Stimulated activated CD8-positive, alpha-beta memory T cell treated with anti-CD3 and anti-CD28 coated beads, Interleukin-12 subunit alpha, Interleukin-12 subunit beta, amount 100 ng/mL, for 4 hours (primary cell): ENCODE measurements around the gene KREMEN1.

Experiments
- DNase-seq: peaks from one replicate; pipeline ENCODE4 v3.0.0-alpha.2; 2020; ENCODE audit warnings: low read depth

The KREMEN1 gene

DNA sequence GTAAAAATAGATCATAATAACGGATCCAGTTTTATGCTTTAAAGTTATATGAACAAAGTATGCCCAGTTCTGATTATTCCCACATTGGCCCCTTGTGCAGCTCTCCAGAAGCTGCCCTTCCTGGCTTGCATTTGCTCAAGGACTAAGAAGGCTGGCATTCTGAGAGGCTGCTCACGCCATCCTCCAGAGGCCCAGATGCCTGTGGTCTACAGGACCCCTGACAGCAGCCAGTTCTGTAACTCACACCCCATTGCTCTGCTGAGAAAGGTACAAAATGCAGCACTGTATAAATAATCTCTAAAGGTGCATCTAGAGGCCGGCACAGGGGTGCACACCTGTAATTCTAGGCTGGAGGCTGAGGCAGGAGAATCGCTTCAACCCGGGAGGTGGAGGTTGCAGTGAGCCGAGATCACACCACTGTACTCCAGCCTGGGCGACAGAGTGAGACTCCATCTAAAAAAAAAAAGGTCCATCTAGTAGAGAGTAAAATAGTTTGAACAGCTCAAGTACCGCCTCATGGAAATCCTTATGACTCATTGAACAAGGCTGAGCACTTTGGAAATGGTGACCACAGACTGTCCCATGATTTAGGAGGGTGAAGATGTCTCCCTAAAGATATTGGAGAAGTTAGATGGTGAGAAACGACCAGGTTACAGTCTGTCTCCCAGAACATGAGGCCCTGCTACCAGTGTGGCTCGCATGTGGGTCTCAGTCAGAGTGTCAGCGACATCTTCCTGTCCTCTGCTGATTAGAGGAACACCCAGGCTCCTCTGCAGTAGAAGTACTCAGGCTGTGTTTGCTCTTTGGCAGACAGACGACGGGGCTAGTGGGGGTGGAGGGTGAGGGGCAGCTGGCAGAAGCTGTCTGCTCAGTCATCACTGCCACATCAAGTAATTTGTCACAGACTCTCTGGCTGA, 56.3 kb downstream of the KREMEN1 start:
- DNase-seq, result no peak

DNA sequence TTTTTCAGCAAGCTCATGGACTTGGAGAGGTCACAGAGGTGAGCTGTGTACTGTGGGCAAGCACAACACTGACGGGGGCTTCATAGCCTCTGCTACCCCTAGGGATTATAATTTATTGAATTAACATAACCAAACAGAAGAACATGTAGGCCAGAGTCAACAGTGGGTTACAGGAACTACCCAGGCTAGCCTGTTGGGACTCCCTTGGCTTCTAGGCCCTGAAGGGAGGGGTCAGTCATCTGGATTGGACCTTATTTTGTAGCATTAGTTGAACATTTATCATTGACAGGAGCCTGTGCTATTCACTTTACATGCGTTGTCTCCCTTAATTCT, 56.9 kb downstream of the KREMEN1 start:
- DNase-seq, result no peak

GRCh38 chr22:29130476-29130875, 57.6 kb downstream of the KREMEN1 start:
- no peak for DNase-seq

GRCh38 chr22:29133603-29134133, 60.8 kb downstream of the KREMEN1 start:
- DNase-seq, result no peak

- no peak for DNase-seq
These were observed 61.6 kb downstream of the KREMEN1 start for GRCh38 chr22:29134448-29134847.

DNA sequence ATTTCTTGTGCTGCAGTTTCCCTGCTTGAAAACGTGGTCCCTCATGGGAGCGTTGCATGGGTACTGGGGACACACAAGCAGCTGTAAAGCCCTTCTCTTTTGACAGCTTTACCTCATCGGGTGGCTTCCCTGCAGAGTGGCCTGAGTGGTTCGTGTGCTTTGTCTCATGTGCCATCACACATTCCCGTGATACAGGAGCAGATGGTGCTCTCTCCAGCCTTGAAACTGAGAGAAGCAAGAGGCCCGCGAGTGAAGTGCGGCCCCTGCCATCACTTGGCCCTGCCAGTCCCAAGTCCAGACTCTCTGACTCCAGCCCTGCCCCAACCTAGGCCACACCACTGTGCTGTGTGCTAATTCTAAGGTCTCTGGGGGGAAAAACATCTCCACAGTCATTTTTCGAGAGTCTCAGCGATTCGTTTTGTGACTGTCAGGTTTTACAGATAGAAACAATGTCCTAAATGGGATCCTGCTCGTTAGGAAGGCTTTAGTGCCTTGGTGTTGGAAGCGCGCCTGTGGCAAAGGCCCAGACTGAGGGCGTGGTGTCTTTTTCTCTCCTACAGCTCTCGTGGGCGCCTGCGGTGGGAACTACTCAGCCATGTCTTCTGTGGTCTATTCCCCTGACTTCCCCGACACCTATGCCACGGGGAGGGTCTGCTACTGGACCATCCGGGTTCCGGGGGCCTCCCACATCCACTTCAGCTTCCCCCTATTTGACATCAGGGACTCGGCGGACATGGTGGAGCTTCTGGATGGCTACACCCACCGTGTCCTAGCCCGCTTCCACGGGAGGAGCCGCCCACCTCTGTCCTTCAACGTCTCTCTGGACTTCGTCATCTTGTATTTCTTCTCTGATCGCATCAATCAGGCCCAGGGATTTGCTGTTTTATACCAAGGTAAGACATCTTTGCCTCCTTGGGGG, 64.2 kb downstream of the KREMEN1 start:
- DNase-seq, result no peak

GRCh38 chr22:29138556-29139305, 65.9 kb downstream of the KREMEN1 start:
- DNase-seq, result no peak

GRCh38 chr22:29139965-29140782, 67.3 kb downstream of the KREMEN1 start:
- no peak for DNase-seq

- no peak for DNase-seq
These were observed 68.3 kb downstream of the KREMEN1 start for GRCh38 chr22:29141078-29141688.

GRCh38 chr22:29142116-29142515, 69.3 kb downstream of the KREMEN1 start:
- no peak for DNase-seq

DNA sequence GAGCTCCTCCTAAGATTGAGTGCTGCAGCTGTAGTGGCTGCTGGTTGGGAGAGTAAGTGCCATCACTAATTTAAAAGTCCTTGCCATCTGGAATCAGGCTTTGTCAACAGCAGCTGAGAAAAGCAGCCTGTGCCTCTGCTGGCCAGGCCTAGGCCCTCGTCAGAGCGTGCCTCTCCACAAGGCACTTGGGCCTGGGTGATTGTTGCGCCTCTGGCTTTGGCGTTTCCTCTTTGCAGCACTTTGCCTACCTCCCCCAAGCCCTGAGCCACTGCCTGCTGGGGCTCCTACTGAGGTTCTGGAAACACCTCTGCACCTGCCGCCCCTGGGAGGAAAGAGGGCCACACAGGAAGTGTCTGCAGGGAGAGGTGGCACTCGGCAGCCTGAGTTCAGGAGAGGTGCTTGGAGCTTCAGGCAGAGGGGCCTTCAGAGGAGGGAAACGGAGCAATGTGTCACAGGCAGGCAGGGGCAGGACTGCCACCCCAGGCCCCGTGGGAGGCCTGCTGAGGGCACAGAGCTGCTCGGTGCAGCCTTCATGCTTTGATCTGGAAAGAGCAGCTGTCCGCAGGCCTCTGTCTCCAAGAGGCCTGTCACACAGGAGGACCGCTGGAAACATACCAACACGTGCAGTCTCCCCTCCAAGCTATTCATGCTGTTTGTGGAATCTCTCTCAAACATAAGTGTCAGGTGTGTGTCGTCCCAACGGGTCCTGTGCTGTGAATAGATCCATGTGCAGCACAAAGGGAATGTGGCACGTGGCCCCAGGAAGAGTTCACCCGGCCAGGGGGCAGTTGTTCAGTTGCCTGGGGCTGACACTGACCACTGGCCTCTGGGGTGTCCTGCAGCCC, 71.3 kb downstream of the KREMEN1 start:
- DNase-seq, result no peak

DNA sequence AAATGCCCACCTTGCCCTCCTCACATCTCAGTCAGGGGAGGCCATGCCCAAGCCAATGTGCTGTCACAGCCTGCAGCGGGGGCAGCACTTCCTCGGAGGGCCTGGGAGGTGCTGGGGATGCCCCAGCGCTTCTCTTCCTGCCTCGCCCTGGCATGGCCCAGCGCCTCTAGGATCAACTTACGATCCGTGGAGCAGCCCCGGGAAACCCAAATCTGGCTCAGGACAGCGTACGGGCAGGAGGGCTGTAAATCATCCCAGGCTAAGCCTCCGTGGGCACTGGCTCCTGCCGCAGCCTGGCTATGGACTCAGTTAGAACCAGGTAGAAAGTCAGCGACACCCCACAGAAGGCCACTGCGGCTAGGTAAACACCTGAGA, 71.9 kb downstream of the KREMEN1 start:
- DNase-seq, result no peak

DNA sequence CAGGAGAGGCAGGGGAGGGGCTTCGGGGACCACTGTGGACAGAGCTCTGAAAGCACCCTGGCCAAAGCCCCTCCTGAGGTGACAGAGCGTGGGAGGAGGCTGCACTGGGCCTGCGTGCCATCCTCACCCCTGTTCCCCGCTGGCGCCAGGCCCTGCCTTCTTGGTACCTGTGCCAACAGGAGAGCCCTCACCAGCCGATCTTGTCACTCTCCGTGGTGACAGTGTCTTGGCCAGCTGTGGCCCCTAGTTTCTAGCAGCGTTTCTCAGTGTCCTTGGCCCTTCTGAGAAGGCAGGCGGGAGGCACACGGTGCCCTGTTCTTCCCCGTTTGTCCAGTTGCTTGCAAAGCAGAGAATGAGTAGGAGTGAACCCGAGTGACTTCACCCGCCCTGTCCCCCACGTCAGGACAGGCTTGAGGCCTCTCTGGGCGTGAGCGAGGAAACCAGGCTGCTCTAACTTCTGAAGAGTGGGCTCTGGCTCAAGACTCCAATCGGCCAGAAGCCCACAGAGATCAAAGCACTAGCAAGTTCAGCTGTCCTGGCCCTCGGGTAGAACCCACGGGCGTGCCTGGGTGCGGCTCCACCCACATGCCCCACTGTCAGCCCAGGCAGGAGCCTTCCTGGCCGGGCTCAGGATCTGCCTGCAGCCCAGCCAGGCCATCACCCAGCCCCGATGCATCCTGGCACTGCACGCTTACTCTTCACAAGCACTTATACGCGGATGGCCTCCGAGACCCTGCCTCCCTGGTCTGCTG, 72.7 kb downstream of the KREMEN1 start:
- no peak for DNase-seq

- no peak for DNase-seq
These were observed 73.3 kb downstream of the KREMEN1 start for GRCh38 chr22:29146091-29146560.

GRCh38 chr22:29146771-29147170, 73.9 kb downstream of the KREMEN1 start:
- no peak for DNase-seq

- no peak for DNase-seq
These were observed 74.6 kb downstream of the KREMEN1 start for GRCh38 chr22:29147331-29147899.

- no peak for DNase-seq
These were observed 75.2 kb downstream of the KREMEN1 start for GRCh38 chr22:29148036-29148435.

DNA sequence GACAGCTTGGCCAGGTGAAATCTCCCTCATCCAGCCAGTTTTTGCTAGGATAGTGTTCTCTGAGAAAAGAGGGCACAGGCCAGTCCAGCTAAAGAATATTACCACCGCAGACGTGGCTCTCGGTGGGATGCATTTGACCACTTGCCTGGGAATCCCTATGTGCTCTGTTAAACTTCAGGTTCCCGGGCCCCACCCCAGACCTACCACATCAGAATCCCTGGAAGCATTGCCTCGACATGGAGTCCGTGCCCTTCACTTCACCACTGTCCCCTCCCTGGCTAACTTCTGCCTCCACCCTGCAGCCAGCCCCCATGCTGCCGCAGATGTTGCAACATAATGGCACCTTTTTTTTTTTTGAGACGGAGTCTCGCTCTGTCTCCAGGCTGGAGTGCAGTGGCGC, 76.0 kb downstream of the KREMEN1 start:
- no peak for DNase-seq
